Transverse colon (tissue), 4 donors: ENCODE measurements around the gene NEUROG3. TPM values are rescaled to one million over a fixed set of nuclear protein-coding genes. Genes with fewer than 3 reads are reported as not detected.
"Not testable (repeated sequence)": the region's sequence is repeated elsewhere in the genome, so short reads cannot be mapped to it uniquely, and the experiment has no call there.

Experiments
- DNase-seq: peaks from one replicate; pipeline ENCODE4 v3.0.0-alpha.2; 2019
- H3K27ac ChIP-seq, 4 donors: fragments of 200-600 bp; sonication (generic); 2 replicates each; pipeline ENCODE4 v1.5.1; 2016 to 2018; ENCODE audit warnings: inconsistent platforms in 4 of 4
- H3K27me3 ChIP-seq: fragments of 200-600 bp; sonication (generic); 2 replicates; pipeline ENCODE4 v1.5.1; 2017; ENCODE audit warnings: inconsistent platforms
- H3K36me3 ChIP-seq, 4 donors: fragments of 200-600 bp; sonication (generic); 2 replicates each; pipeline ENCODE4 v1.5.1; 2017 to 2019; ENCODE audit warnings: inconsistent platforms in 4 of 4
- H3K4me1 ChIP-seq, 4 donors: fragments of 200-600 bp; sonication (generic); 2 replicates each; pipeline ENCODE4 v1.5.1; 2017 to 2020; ENCODE audit warnings: inconsistent platforms in 4 of 4
- H3K4me3 ChIP-seq, 4 donors: fragments of 200-600 bp; sonication (generic); 1 replicate in 1 of 4; 2 replicates in 3 of 4; pipeline versions ENCODE4 v1.5.1 to v1.6.1; 2017 to 2019; ENCODE audit warnings: inconsistent platforms in 4 of 4
- H3K9me3 ChIP-seq, 2 donors: fragments of 200-600 bp; sonication (generic); 2 replicates each; pipeline ENCODE4 v1.5.1; 2017 to 2019; ENCODE audit warnings: inconsistent platforms in 2 of 2
- CTCF ChIP-seq, 5 experiments: fragments of 200-600 bp in 3 of 5; fragments of 450-650 bp in 2 of 5; sonication (generic) in 3 of 5; IDR thresholded peaks; 1 replicate in 2 of 5; 2 replicates in 3 of 5; pipeline ENCODE4 v1.5.1; 2016 to 2017; ENCODE audit warnings: antibody characterized with exemption in 5 of 5, inconsistent platforms in 3 of 5, mild to moderate bottlenecking in 2 of 5, moderate library complexity in 1 of 5
- EP300 ChIP-seq: sonication (generic); formaldehyde crosslinking; IDR thresholded peaks from one replicate; pipeline ENCODE4 v1.6.1; 2017; ENCODE audit warnings: antibody characterized with exemption, low read depth
- POLR2A ChIP-seq: fragments of 450-650 bp; IDR thresholded peaks from one replicate; pipeline ENCODE4 v1.6.1; 2016; ENCODE audit warnings: antibody characterized with exemption, mild to moderate bottlenecking, moderate library complexity
- POLR2AphosphoS5 ChIP-seq, 3 donors: sonication (generic); formaldehyde crosslinking; IDR thresholded peaks; one replicate each; pipeline ENCODE4 v1.6.1; 2016; ENCODE audit warnings: antibody characterized with exemption in 3 of 3
- WGBS, 2 donors: methylation state at CpG; one replicate each; pipeline ENCODE4 v1.1.5; 2018; ENCODE audit warnings: low coverage in 1 of 2; 5-methylcytosine and 5-hydroxymethylcytosine counted together
- in situ Hi-C, 4 donors: fragments of 200-750 bp; cut with MboI; loops; one replicate each; pipeline versions ENCODE4 v1.15.0 to v1.15.1; 2017; ENCODE audit warnings: low sequenced_read_pairs in 3 of 4, low pct_ligation_motif_present in 1 of 4, low pct_unique_long_range_greater_than_20kb in 1 of 4
- intact Hi-C: fragments of 100-400 bp; cut with DNase I; formaldehyde crosslinking; loops from one replicate; pipeline ENCODE4 v1.15.1; 2023; ENCODE audit warnings: low total_unique reads
- total RNA-seq, 4 donors: library from RNA; depleted of rRNA; stranded (reverse); fragments of >200 nt; gene quantifications; one replicate each; pipeline ENCODE4 v1.1.0, GENCODE V29; 2016

The NEUROG3 gene
- total RNA-seq, 4 donors from 2014 or later = 0.41 to 8.2 (median 0.64) TPM; not detected in 1

- in situ Hi-C loops = no loop called here
- TF ChIP-seq POLR2A (no peak), EP300 (no peak), CTCF (IDR thresholded peaks at IDR 0.05) (no peak), POLR2AphosphoS5 (IDR thresholded peaks at IDR 0.05) (no peak)
- 88% methylated on average over 3 of the region's 3 CpGs; no CpG with 5 or more reads in 1 of the 2 donors for WGBS, 2 donors
Observed at GRCh38 chr10:69538461-69538860, 34.8 kb downstream of the NEUROG3 start.

GRCh38 chr10:69537449-69537848, 35.8 kb downstream of the NEUROG3 start:
- TF ChIP-seq CTCF (IDR thresholded peaks at IDR 0.05) (no peak), EP300 (no peak), POLR2A (no peak), POLR2AphosphoS5 (IDR thresholded peaks at IDR 0.05) (no peak)
- in situ Hi-C loops = no loop called here
- Histone ChIP-seq H3K27me3 (no peaks in the 10 kb centered on the region), H3K36me3 (no peaks in the 10 kb centered on the region), H3K4me3 (no peak overlapping the region), H3K4me1 (no peaks in the 10 kb centered on the region), H3K27ac (no peak overlapping the region), H3K9me3 (peaks cover 0 to 7% of the 10 kb centered on the region in 2 donors)
- 91 to 92% methylated on average over 3 to 6 of the region's 6 CpGs for WGBS, 2 donors
- DNase-seq = no peak
- intact Hi-C loops = no loop called here

More at GRCh38 chr10:69538461-69538860, 34.8 kb downstream of the NEUROG3 start:
- H3K27ac ChIP-seq = no peak overlapping the region
- H3K27me3 ChIP-seq = no peaks in the 10 kb centered on the region
- no peak overlapping the region for H3K4me3 ChIP-seq
- no peaks in the 10 kb centered on the region for H3K4me1 ChIP-seq
- intact Hi-C loops = no loop called here
- H3K9me3 ChIP-seq = peaks cover 0 to 7% of the 10 kb centered on the region in 2 donors
- no peak for DNase-seq
- H3K36me3 ChIP-seq = no peaks in the 10 kb centered on the region

GRCh38 chr10:69536521-69536920, 36.7 kb downstream of the NEUROG3 start:
- H3K9me3 ChIP-seq, H3K4me1 ChIP-seq, H3K4me3 ChIP-seq, DNase-seq, in situ Hi-C loops, H3K27me3 ChIP-seq, intact Hi-C loops, H3K27ac ChIP-seq, H3K36me3 ChIP-seq: not testable (repeated sequence)
- 60 to 92% methylated on average over 1 to 11 of the region's 11 CpGs for WGBS, 2 donors

- Histone ChIP-seq H3K27ac (no peak overlapping the region), H3K36me3 (no peaks in the 10 kb centered on the region), H3K9me3 (no peaks in the 10 kb centered on the region), H3K4me1 (no peaks in the 10 kb centered on the region), H3K27me3 (no peaks in the 10 kb centered on the region), H3K4me3 (no peak overlapping the region)
- intact Hi-C loops = no loop called here
- no peak for TF ChIP-seq CTCF (IDR thresholded peaks at IDR 0.05)
- TF ChIP-seq POLR2A = no peak
- TF ChIP-seq POLR2AphosphoS5 (IDR thresholded peaks at IDR 0.05) = no peak
- no peak for TF ChIP-seq EP300
- in situ Hi-C loops = no loop called here
- WGBS, 2 donors = 75 to 86% methylated on average over 2 to 3 of the region's 3 CpGs
- DNase-seq = no peak
Observed at GRCh38 chr10:69533658-69534057, 39.6 kb downstream of the NEUROG3 start.

- DNase-seq = no peak
- H3K4me1 ChIP-seq = no peaks in the 10 kb centered on the region
- H3K36me3 ChIP-seq = no peaks in the 10 kb centered on the region
- intact Hi-C loops (loop anchor here (5.0 kb wide), 1 partner anchor 84 kb away; no protein-coding TSS in a partner anchor), in situ Hi-C loops (no loop called here)
- no peak overlapping the region for H3K4me3 ChIP-seq
- no peak overlapping the region for H3K27ac ChIP-seq
- H3K9me3 ChIP-seq = no peaks in the 10 kb centered on the region
- whole genome bisulfite sequencing, 2 donors = 88 to 94% methylated on average over 3 of the region's 11 CpGs
- TF ChIP-seq POLR2A (no peak), CTCF (IDR thresholded peaks at IDR 0.05) (no peak), EP300 (no peak), POLR2AphosphoS5 (IDR thresholded peaks at IDR 0.05) (no peak)
- H3K27me3 ChIP-seq = no peaks in the 10 kb centered on the region
Observed at GRCh38 chr10:69527961-69528360, 45.3 kb downstream of the NEUROG3 start.
